ENCODE results near the gene DCHS1. TPM values are rescaled to one million over a fixed set of nuclear protein-coding genes. Genes with fewer than 3 reads are reported as not detected.
A peak's percentile ranks its signal among the peaks of the same experiment; 100 is the strongest.

DCHS1 gene
- polyA plus RNA-seq, 2 of the 4 experiments (the other 2 are of a cell fraction): 0.06 TPM

- POLR2A ChIA-PET: no interaction called here
- no peaks in the 10 kb centered on the region; the same call in 2 of the 3 replicates for H3K9me3 ChIP-seq
- H3K4me3 ChIP-seq: no peak overlapping the region
- no peak overlapping the region for H3K27ac ChIP-seq
- ATAC-seq (peak in 1 of 2 experiments; percentile 58; a peak in 3 of 6 replicates), DNase-seq (ENCODE audit: low read depth in 1 of 2, low spot score in 1 of 2) (no peak), FAIRE-seq (no peak)
- WGBS (ENCODE audit: missing lambda C conversion rate): 77% methylated on average over 1 of the region's 1 CpG
- no peak for TF ChIP-seq CBX2 (IDR thresholded peaks at IDR 0.05; ENCODE audit: borderline replicate concordance, low read depth)
- TF ChIP-seq SMC3 (IDR thresholded peaks at IDR 0.05): no peak
- TF ChIP-seq EHMT2 (IDR thresholded peaks at IDR 0.05; ENCODE audit: low read depth): no peak
- TF ChIP-seq TFCP2L1 (CRISPR knock-in tag; IDR thresholded peaks at IDR 0.05): no peak
- no peak for TF ChIP-seq CHD2 (IDR thresholded peaks at IDR 0.05; ENCODE audit: low read length, partially characterized antibody)
- no peak for TF ChIP-seq FOSB (CRISPR knock-in tag; IDR thresholded peaks at IDR 0.05)
- no peak for TF ChIP-seq PBX3 (IDR thresholded peaks at IDR 0.05)
- no peak for TF ChIP-seq JUN (IDR thresholded peaks at IDR 0.05)
- TF ChIP-seq ELK1 (IDR thresholded peaks at IDR 0.05; ENCODE audit: low read depth, low read length): no peak
- no peak for TF ChIP-seq MYC (IDR thresholded peaks at IDR 0.05; ENCODE audit: borderline replicate concordance, low read length)
- no peak for TF ChIP-seq KDM5A (IDR thresholded peaks at IDR 0.05)
- TF ChIP-seq POLR2AphosphoS2 (conservative IDR thresholded peaks at IDR 0.05; ENCODE audit: low read length): no peak
- TF ChIP-seq, protein P1, sequence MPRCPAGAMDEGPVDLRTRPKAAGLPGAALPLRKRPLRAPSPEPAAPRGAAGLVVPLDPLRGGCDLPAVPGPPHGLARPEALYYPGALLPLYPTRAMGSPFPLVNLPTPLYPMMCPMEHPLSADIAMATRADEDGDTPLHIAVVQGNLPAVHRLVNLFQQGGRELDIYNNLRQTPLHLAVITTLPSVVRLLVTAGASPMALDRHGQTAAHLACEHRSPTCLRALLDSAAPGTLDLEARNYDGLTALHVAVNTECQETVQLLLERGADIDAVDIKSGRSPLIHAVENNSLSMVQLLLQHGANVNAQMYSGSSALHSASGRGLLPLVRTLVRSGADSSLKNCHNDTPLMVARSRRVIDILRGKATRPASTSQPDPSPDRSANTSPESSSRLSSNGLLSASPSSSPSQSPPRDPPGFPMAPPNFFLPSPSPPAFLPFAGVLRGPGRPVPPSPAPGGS (IDR thresholded peaks at IDR 0.05): no peak
- TF ChIP-seq SREBF2 (IDR thresholded peaks at IDR 0.05): no peak
- no peak for TF ChIP-seq HDAC2 (IDR thresholded peaks at IDR 0.05)
- no peak for TF ChIP-seq HOXA7 (CRISPR knock-in tag; IDR thresholded peaks at IDR 0.05)
- H3K4me1 ChIP-seq: no peaks in the 10 kb centered on the region
- no peak overlapping the region for H3K4me2 ChIP-seq
- CTCF ChIA-PET: no interaction called here
Measured at GRCh38 chr11:6578134-6578533, 77.5 kb downstream of the DCHS1 start.

DNA sequence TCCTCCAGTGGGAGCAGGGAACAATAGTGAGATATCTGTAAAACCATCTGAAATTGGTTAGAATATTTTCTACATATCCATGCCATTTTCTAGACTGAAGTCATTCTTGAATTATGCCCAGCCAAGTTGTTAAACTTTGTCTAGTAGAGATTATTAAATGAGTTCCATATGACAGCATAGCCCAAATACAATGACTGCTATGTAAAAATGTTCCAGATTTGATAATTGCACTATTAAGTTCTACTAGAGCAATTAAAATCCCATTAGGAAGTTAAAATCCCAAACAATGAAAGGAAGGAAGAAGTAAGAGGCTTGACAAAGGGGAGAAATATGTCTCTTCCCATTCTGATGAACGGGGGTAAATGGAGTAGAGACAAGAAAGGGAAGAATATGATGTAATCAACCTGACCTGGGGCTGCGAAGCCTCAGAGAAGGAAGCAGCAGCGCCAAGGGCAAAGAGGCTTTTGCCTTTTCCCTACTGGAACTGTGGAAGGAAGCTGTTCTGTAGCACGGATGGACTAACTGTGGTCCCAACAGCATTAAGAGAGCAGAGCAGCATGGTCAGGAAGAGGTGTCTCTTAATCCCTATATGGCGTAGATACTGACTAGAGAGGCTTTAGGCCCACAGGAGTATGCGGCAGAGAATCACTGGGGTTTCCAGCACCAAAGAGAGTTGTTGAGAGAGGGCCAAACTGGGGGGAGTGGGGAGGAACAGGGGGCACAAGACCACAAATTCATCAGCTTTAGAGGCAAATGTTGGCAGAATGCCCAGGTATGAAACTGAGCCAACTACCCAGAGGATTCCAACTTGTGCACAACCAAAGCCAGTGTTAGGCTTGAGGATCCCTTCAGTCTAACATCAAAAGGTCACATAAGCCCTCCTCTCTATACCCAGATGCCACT, 78.9 kb downstream of the DCHS1 start:
- no peak overlapping the region for H3K4me2 ChIP-seq
- 77% methylated on average over 5 of the region's 6 CpGs for WGBS (ENCODE audit: missing lambda C conversion rate)
- no peaks in the 10 kb centered on the region for H3K9me3 ChIP-seq
- no peak overlapping the region for H3K4me3 ChIP-seq
- H3K4me1 ChIP-seq: no peaks in the 10 kb centered on the region
- FAIRE-seq (no peak), ATAC-seq (peak in 1 of 2 experiments; percentile 26; a peak in 2 of 6 replicates), DNase-seq (ENCODE audit: low read depth in 1 of 2, low spot score in 1 of 2) (no peak)
- POLR2A ChIA-PET: no interaction called here
- CTCF ChIA-PET: interaction anchor here (0.7 kb wide), 1 partner anchor 10 kb away, joined by 3 read pairs; no protein-coding TSS in a partner anchor
- no peak overlapping the region for H3K27ac ChIP-seq
- TF ChIP-seq RAD21 (conservative IDR thresholded peaks at IDR 0.05 in 1 of 2, IDR thresholded peaks at IDR 0.05 in 1 of 2) (no peak), HMGXB4 (CRISPR knock-in tag; IDR thresholded peaks at IDR 0.05; ENCODE audit: borderline replicate concordance) (no peak), ZFP36 (IDR thresholded peaks at IDR 0.05; ENCODE audit: borderline replicate concordance, partially characterized antibody) (no peak), POLR2AphosphoS2 (conservative IDR thresholded peaks at IDR 0.05; ENCODE audit: low read length) (no peak), CBX2 (IDR thresholded peaks at IDR 0.05; ENCODE audit: borderline replicate concordance, low read depth) (no peak), TFCP2L1 (CRISPR knock-in tag; IDR thresholded peaks at IDR 0.05) (no peak), FOXS1 (CRISPR knock-in tag; IDR thresholded peaks at IDR 0.05) (no peak), KDM1A (IDR thresholded peaks at IDR 0.05; ENCODE audit: low read depth) (no peak), FOSB (CRISPR knock-in tag; IDR thresholded peaks at IDR 0.05) (no peak)
- TF ChIP-seq, protein P2, sequence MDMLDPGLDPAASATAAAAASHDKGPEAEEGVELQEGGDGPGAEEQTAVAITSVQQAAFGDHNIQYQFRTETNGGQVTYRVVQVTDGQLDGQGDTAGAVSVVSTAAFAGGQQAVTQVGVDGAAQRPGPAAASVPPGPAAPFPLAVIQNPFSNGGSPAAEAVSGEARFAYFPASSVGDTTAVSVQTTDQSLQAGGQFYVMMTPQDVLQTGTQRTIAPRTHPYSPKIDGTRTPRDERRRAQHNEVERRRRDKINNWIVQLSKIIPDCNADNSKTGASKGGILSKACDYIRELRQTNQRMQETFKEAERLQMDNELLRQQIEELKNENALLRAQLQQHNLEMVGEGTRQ (IDR thresholded peaks at IDR 0.05): no peak
- TF ChIP-seq, protein P1 (IDR thresholded peaks at IDR 0.05): no peak
- TF ChIP-seq, protein P3, sequence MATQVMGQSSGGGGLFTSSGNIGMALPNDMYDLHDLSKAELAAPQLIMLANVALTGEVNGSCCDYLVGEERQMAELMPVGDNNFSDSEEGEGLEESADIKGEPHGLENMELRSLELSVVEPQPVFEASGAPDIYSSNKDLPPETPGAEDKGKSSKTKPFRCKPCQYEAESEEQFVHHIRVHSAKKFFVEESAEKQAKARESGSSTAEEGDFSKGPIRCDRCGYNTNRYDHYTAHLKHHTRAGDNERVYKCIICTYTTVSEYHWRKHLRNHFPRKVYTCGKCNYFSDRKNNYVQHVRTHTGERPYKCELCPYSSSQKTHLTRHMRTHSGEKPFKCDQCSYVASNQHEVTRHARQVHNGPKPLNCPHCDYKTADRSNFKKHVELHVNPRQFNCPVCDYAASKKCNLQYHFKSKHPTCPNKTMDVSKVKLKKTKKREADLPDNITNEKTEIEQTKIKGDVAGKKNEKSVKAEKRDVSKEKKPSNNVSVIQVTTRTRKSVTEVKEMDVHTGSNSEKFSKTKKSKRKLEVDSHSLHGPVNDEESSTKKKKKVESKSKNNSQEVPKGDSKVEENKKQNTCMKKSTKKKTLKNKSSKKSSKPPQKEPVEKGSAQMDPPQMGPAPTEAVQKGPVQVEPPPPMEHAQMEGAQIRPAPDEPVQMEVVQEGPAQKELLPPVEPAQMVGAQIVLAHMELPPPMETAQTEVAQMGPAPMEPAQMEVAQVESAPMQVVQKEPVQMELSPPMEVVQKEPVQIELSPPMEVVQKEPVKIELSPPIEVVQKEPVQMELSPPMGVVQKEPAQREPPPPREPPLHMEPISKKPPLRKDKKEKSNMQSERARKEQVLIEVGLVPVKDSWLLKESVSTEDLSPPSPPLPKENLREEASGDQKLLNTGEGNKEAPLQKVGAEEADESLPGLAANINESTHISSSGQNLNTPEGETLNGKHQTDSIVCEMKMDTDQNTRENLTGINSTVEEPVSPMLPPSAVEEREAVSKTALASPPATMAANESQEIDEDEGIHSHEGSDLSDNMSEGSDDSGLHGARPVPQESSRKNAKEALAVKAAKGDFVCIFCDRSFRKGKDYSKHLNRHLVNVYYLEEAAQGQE (IDR thresholded peaks at IDR 0.05): no peak

Data from A549 (cell line).